ENCODE data around the gene IL1R1. TPM values are rescaled to one million over a fixed set of nuclear protein-coding genes. Genes with fewer than 3 reads are reported as not detected.

IL1R1 gene
- total and polyA plus RNA-seq, 11 donors = 10.9 to 49.0 (median 19.6) TPM

GRCh38 chr2:102112271-102112670 is 30.3 kb upstream of the IL1R1 start:
- ATAC-seq = no peak
- Histone ChIP-seq H3K9me3 (peaks cover 0 to 3% (median 0%) of the 10 kb centered on the region in 12 donors), H3K4me3 (no peak overlapping the region), H3K27ac (no peak overlapping the region), H3K27me3 (no peaks in the 10 kb centered on the region), H3K36me3 (no peaks in the 10 kb centered on the region), H3K4me1 (peaks cover 0 to 25% (median 4%) of the 10 kb centered on the region in 12 donors)
- WGBS, 4 donors = 57 to 89% (median 75%) methylated on average over 1 of the region's 1 CpG
- no peak for DNase-seq
- intact Hi-C loops (cut with DNase I) = no loop called here
- no peak for TF ChIP-seq POLR2A (IDR thresholded peaks at IDR 0.05)
- TF ChIP-seq CTCF (IDR thresholded peaks at IDR 0.05) = no peak

GRCh38 chr2:102112692-102113665 is 29.6 kb upstream of the IL1R1 start:
- no peak for ATAC-seq
- Histone ChIP-seq H3K27me3 (no peaks in the 10 kb centered on the region), H3K36me3 (no peaks in the 10 kb centered on the region), H3K4me3 (no peak overlapping the region), H3K9me3 (peaks cover 0 to 3% (median 0%) of the 10 kb centered on the region in 12 donors), H3K27ac (no peak overlapping the region), H3K4me1 (peaks cover 0 to 30% (median 7%) of the 10 kb centered on the region in 12 donors)
- intact Hi-C loops (cut with DNase I) = no loop called here
- no peak for DNase-seq
- WGBS, 4 donors = 91 to 98% (median 94%) methylated on average over 10 of the region's 10 CpGs
- TF ChIP-seq CTCF (IDR thresholded peaks at IDR 0.05) (no peak), POLR2A (IDR thresholded peaks at IDR 0.05) (no peak)

- Histone ChIP-seq H3K9me3 (peaks cover 0 to 3% (median 0%) of the 10 kb centered on the region in 12 donors), H3K4me3 (no peak overlapping the region), H3K4me1 (peaks cover 0 to 35% (median 8%) of the 10 kb centered on the region in 12 donors), H3K36me3 (no peaks in the 10 kb centered on the region), H3K27ac (no peak overlapping the region), H3K27me3 (no peaks in the 10 kb centered on the region)
- WGBS, 4 donors = 84 to 89% (median 87%) methylated on average over 6 of the region's 6 CpGs
- intact Hi-C loops (cut with DNase I) = no loop called here
- DNase-seq = no peak
- TF ChIP-seq POLR2A (IDR thresholded peaks at IDR 0.05) (no peak), CTCF (IDR thresholded peaks at IDR 0.05) (no peak)
- no peak for ATAC-seq
These were observed 28.2 kb upstream of the IL1R1 start for GRCh38 chr2:102114290-102114721.

GRCh38 chr2:102114851-102115497 is 27.6 kb upstream of the IL1R1 start:
- 82 to 91% (median 84%) methylated on average over 5 of the region's 5 CpGs for WGBS, 4 donors
- H3K4me1 ChIP-seq = peaks cover 0 to 35% (median 8%) of the 10 kb centered on the region in 12 donors
- H3K27ac ChIP-seq = no peak overlapping the region
- no peaks in the 10 kb centered on the region for H3K36me3 ChIP-seq
- H3K9me3 ChIP-seq = peaks cover 0 to 3% (median 0%) of the 10 kb centered on the region in 12 donors
- ATAC-seq = no peak
- H3K27me3 ChIP-seq = no peaks in the 10 kb centered on the region
- intact Hi-C loops (cut with DNase I) = no loop called here
- no peak overlapping the region for H3K4me3 ChIP-seq
- TF ChIP-seq POLR2A (IDR thresholded peaks at IDR 0.05) = no peak
- TF ChIP-seq CTCF (IDR thresholded peaks at IDR 0.05) = no peak
- DNase-seq = no peak
